CD4-positive, alpha-beta T cell (primary cell): Measurements from ENCODE around the gene MCRS1. TPM values are rescaled to one million over a fixed set of nuclear protein-coding genes. Genes with fewer than 3 reads are reported as not detected.
"Not testable (repeated sequence)": the region's sequence is repeated elsewhere in the genome, so short reads cannot be mapped to it uniquely, and the experiment has no call there.

Experiments used
- ATAC-seq: fragments of 200-7000 bp; cut with Tn5 transposase; one replicate; pipeline ENCODE4 v1.10.0; 2022; ENCODE audit warnings: mild to moderate bottlenecking; ENCODE audit not compliant: poor library complexity
- CTCF ChIA-PET: fragments of 350-600 bp; sonication (Branson Sonifier 250); formaldehyde crosslinking; loops from one replicate; lab custom pipeline; 2021; ENCODE audit warnings: antibody characterized with exemption, inconsistent platforms; lab: Charles Lee
- POLR2A ChIA-PET: fragments of 350-600 bp; sonication (Branson Sonifier 250); formaldehyde crosslinking; loops from one replicate; lab custom pipeline; 2021; ENCODE audit warnings: antibody characterized with exemption, inconsistent platforms; lab: Charles Lee
- DNase-seq, 14 experiments: peaks; one replicate each; pipeline ENCODE4 v3.0.0-alpha.2; 2013 to 2020; ENCODE audit warnings: mixed read lengths in 2 of 14
- H3K27ac ChIP-seq, 2 donors: one replicate each; pipeline versions ENCODE4 v1.5.1 to v1.7.0; 2013; ENCODE audit warnings: low read length in 2 of 2, low read depth in 1 of 2, mild to moderate bottlenecking in 1 of 2
- H3K27me3 ChIP-seq, 2 experiments: 1 replicate in 1 of 2; 2 replicates in 1 of 2; pipeline versions ENCODE4 v1.6.1 to v1.7.0; 2013; ENCODE audit warnings: low read length in 2 of 2, control low read depth in 1 of 2, mild to moderate bottlenecking in 1 of 2, moderate library complexity in 1 of 2; ENCODE audit not compliant: insufficient read depth in 2 of 2, control insufficient read depth in 1 of 2
- H3K36me3 ChIP-seq: one replicate; pipeline ENCODE4 v1.6.1; 2013; ENCODE audit warnings: low read length, control low read depth; ENCODE audit not compliant: insufficient read depth
- H3K4me1 ChIP-seq: one replicate; pipeline ENCODE4 v1.6.1; 2013; ENCODE audit warnings: low read length, control low read depth; ENCODE audit not compliant: insufficient read depth
- H3K4me3 ChIP-seq: one replicate; pipeline ENCODE4 v1.5.1; 2013; ENCODE audit warnings: mild to moderate bottlenecking, low read length, moderate library complexity
- H3K9me3 ChIP-seq, 2 experiments: 1 replicate in 1 of 2; 2 replicates in 1 of 2; pipeline versions ENCODE4 v1.6.1 to v1.7.0; 2013; ENCODE audit warnings: low read length in 2 of 2, mild to moderate bottlenecking in 2 of 2, control low read depth in 1 of 2, moderate library complexity in 1 of 2; ENCODE audit not compliant: control insufficient read depth in 1 of 2, insufficient read depth in 1 of 2
- H3K27ac Mint-ChIP-seq: one replicate; pipeline ENCODE4 v1.8.0; 2020; ENCODE audit warnings: mixed read lengths
- H3K27me3 Mint-ChIP-seq: one replicate; pipeline ENCODE4 v1.8.0; 2021; ENCODE audit warnings: mixed read lengths
- H3K36me3 Mint-ChIP-seq: one replicate; pipeline ENCODE4 v1.8.0; 2021; ENCODE audit warnings: low read depth, mixed read lengths
- H3K4me1 Mint-ChIP-seq: one replicate; pipeline ENCODE4 v1.8.0; 2021; ENCODE audit warnings: low read depth, mixed read lengths
- H3K4me3 Mint-ChIP-seq: one replicate; pipeline ENCODE4 v1.8.0; 2020; ENCODE audit warnings: mild to moderate bottlenecking, mixed read lengths
- H3K9me3 Mint-ChIP-seq: one replicate; pipeline ENCODE4 v1.8.0; 2020; ENCODE audit warnings: mixed read lengths
- CTCF ChIP-seq: fragments of 200-600 bp; IDR thresholded peaks from one replicate; pipeline ENCODE4 v1.8.0; 2022; ENCODE audit warnings: antibody characterized with exemption, mild to moderate bottlenecking
- intact Hi-C, 2 experiments: fragments of 100-400 bp; cut with DNase I in 1 of 2; cut with micrococcal nuclease in 1 of 2; formaldehyde crosslinking; loops; one replicate each; pipeline versions ENCODE4 v1.15.1 to v1.9.0; 2023 to 2025; cut with DNase I, micrococcal nuclease
- total RNA-seq, 174 experiments: library from RNA in 2 of 174; stranded (reverse) in 2 of 174; gene quantifications; one replicate each; pipeline ENCODE4 v1.2.3 and lab custom pipeline; 2021 to 2026

The MCRS1 gene
- total RNA-seq, 2 experiments from 2014 or later: 49.0 to 56.4 TPM

- intact Hi-C loops: no loop called here
- H3K27ac ChIP-seq: no peak overlapping the region
- H3K36me3 ChIP-seq: no peaks in the 10 kb centered on the region
- TF ChIP-seq CTCF: no peak
- peaks cover 32% of the 10 kb centered on the region for H3K4me1 ChIP-seq
- peaks cover 0 to 7% of the 10 kb centered on the region in 2 experiments for H3K27me3 ChIP-seq
- H3K9me3 Mint-ChIP-seq: no peaks in the 10 kb centered on the region
- POLR2A ChIA-PET: interaction anchor here (1.3 kb wide), 1 partner anchor 170 kb away, joined by 3 read pairs; no protein-coding TSS in a partner anchor
- H3K36me3 Mint-ChIP-seq: no peaks in the 10 kb centered on the region
- H3K4me1 Mint-ChIP-seq: peaks cover 23% of the 10 kb centered on the region
- no peak overlapping the region for H3K4me3 ChIP-seq
- no peaks in the 10 kb centered on the region for H3K9me3 ChIP-seq
- peaks cover 5% of the 10 kb centered on the region for H3K27me3 Mint-ChIP-seq
- ATAC-seq (no peak), DNase-seq (peak in 1 of 14 experiments; percentile 15)
- H3K27ac Mint-ChIP-seq: no peak overlapping the region
- CTCF ChIA-PET: interaction anchor here (0.8 kb wide), 1 partner anchor 302 kb away, joined by 3 read pairs; no protein-coding TSS in a partner anchor
- H3K4me3 Mint-ChIP-seq: peak overlapping the region; percentile 89
Measured at GRCh38 chr12:49536526-49537071, 31.3 kb downstream of the MCRS1 start.

- peaks cover 32% of the 10 kb centered on the region for H3K4me1 ChIP-seq
- H3K27ac ChIP-seq: no peak overlapping the region
- H3K4me3 ChIP-seq: no peak overlapping the region
- ATAC-seq (no peak), DNase-seq (no peak)
- intact Hi-C loops: no loop called here
- H3K27me3 ChIP-seq: peaks cover 0 to 7% of the 10 kb centered on the region in 2 experiments
- no peaks in the 10 kb centered on the region for H3K36me3 ChIP-seq
- H3K4me3 Mint-ChIP-seq: peak overlapping the region; percentile 36
- no peak for TF ChIP-seq CTCF
- ChIA-PET CTCF (no interaction called here), POLR2A (interaction anchor here (1.3 kb wide), 1 partner anchor 169 kb away, joined by 3 read pairs; no protein-coding TSS in a partner anchor)
- no peaks in the 10 kb centered on the region for H3K9me3 Mint-ChIP-seq
- H3K9me3 ChIP-seq: no peaks in the 10 kb centered on the region
- peaks cover 18% of the 10 kb centered on the region for H3K4me1 Mint-ChIP-seq
- no peaks in the 10 kb centered on the region for H3K36me3 Mint-ChIP-seq
- no peak overlapping the region for H3K27ac Mint-ChIP-seq
- peaks cover 5% of the 10 kb centered on the region for H3K27me3 Mint-ChIP-seq
Measured at GRCh38 chr12:49535921-49536525, 31.9 kb downstream of the MCRS1 start.

DNA sequence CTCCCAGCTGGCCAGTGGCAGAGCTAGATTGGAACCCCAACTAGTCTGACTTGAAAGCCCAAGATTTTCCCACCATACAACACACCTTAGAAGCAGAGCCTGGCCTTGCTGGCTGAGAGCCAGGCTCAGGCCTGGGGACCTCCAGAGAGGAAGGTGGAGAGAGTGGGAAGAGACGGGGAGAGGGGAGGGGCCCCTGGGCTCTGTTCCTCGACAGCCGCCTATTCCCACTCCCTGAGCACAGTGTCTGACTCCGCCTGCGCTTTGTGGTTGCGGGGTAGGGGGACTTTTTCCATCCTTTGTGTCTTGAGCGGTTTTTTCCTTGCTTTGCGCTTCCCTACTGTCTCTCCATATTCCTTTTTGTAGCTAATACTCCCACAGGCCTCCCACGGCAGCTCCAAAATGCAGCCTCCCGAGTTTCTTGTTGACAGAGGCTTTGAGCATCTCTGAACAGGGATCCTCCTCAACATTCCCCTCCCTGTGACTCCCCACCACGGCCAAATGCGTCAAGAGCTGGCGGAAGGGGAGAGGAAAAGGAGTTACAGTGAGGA lies 33.1 kb downstream of the MCRS1 start:
- no peaks in the 10 kb centered on the region for H3K9me3 ChIP-seq
- ChIA-PET POLR2A (interaction anchor here (1.3 kb wide), 1 partner anchor 168 kb away, joined by 3 read pairs; no protein-coding TSS in a partner anchor), CTCF (interaction anchor here (0.5 kb wide), 1 partner anchor 31 kb away, joined by 4 read pairs; no protein-coding TSS in a partner anchor)
- H3K27me3 ChIP-seq: peaks cover 0 to 7% of the 10 kb centered on the region in 2 experiments
- H3K4me1 ChIP-seq: peaks cover 22% of the 10 kb centered on the region
- DNase-seq (peak in 1 of 14 experiments; percentile 8), ATAC-seq (no peak)
- H3K36me3 ChIP-seq: no peaks in the 10 kb centered on the region
- H3K4me3 ChIP-seq: no peak overlapping the region
- no peak overlapping the region for H3K27ac ChIP-seq
- Mint-ChIP-seq H3K4me3 (no peak overlapping the region), H3K27ac (no peak overlapping the region), H3K4me1 (peaks cover 6% of the 10 kb centered on the region), H3K9me3 (no peaks in the 10 kb centered on the region), H3K36me3 (no peaks in the 10 kb centered on the region), H3K27me3 (peaks cover 5% of the 10 kb centered on the region)
- TF ChIP-seq CTCF: no peak
- intact Hi-C loops: no loop called here

DNA sequence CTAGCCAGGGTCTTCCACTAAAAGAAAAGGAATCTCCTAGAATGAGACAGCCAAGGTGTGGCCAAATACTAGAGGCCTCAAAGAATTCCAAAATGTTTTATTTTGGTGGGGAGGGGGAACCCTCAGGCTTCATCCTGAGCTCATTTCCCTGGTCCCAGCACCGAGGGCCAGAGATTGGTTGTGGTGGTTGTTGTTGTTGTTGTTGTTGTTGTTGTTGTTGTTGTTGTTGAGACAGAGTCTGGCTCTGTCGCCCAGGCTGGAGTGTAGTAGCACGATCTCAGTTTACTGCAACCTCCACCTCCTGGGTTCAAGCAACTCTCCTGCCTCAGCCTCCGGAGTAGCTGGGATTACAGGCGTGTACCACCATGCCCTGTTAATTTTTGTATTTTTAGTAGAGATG lies 33.8 kb downstream of the MCRS1 start:
- H3K27ac Mint-ChIP-seq, H3K36me3 Mint-ChIP-seq, H3K9me3 ChIP-seq, H3K4me3 Mint-ChIP-seq, DNase-seq, H3K27me3 Mint-ChIP-seq, POLR2A ChIA-PET, CTCF ChIA-PET, intact Hi-C loops, H3K27ac ChIP-seq, ATAC-seq, H3K4me3 ChIP-seq, H3K4me1 Mint-ChIP-seq, H3K36me3 ChIP-seq, H3K27me3 ChIP-seq, H3K9me3 Mint-ChIP-seq: not testable (repeated sequence)
- H3K4me1 ChIP-seq: peaks cover 15% of the 10 kb centered on the region
